Tongue (tissue), 2 donors: ENCODE results near the gene ACTG1. TPM values are rescaled to one million over a fixed set of nuclear protein-coding genes. Genes with fewer than 3 reads are reported as not detected.

ENCODE experiments used
- DNase-seq: peaks from one replicate; pipeline ENCODE4 v3.0.0-alpha.2; 2015
- total RNA-seq: library from RNA; depleted of rRNA; stranded (reverse); fragments of >200 nt; gene quantifications from one replicate; pipeline ENCODE4 v1.2.3, GENCODE V29; 2014

The ACTG1 gene
- total RNA-seq, 1 donor from 2014 or later, result 1,628 TPM

- no peak for DNase-seq
These were observed 50.7 kb downstream of the ACTG1 start for GRCh38 chr17:81461607-81462500.

GRCh38 chr17:81460856-81461460 is 51.6 kb downstream of the ACTG1 start:
- DNase-seq, result no peak

Other genes with a start within 250 kb of the ACTG1 start
- gene SLC38A10, start 217.5 kb downstream of the ACTG1 start, total RNA-seq, result 52.7 TPM
- 13.7 TPM for gene BAHCC1, start 117.3 kb downstream of the ACTG1 start, total RNA-seq
- gene FSCN2, start 15.6 kb upstream of the ACTG1 start, total RNA-seq, result 1.7 TPM
- gene FAAP100, start 39.6 kb upstream of the ACTG1 start, total RNA-seq, result 17.8 TPM
- gene NPLOC4, start 124.3 kb upstream of the ACTG1 start, total RNA-seq, result 50.7 TPM
- 1.0 TPM for gene TSPAN10, start 124.4 kb upstream of the ACTG1 start, total RNA-seq
- gene PDE6G, start 143.7 kb upstream of the ACTG1 start, total RNA-seq, result not detected
- 6.3 TPM for gene OXLD1, start 153.8 kb upstream of the ACTG1 start, total RNA-seq
- gene CCDC137, start 153.9 kb upstream of the ACTG1 start, total RNA-seq, result 5.6 TPM
- 32.1 TPM for gene ARL16, start 171.0 kb upstream of the ACTG1 start, total RNA-seq
- gene HGS, start 171.2 kb upstream of the ACTG1 start, total RNA-seq, result 31.7 TPM
- gene MRPL12, start 190.6 kb upstream of the ACTG1 start, total RNA-seq, result 12.2 TPM
- 10.6 TPM for gene SLC25A10, start 199.5 kb upstream of the ACTG1 start, total RNA-seq